NCI-H774 (cell line): ENCODE data around the gene MPC1L.
"Not testable (repeated sequence)": the region's sequence is repeated elsewhere in the genome, so short reads cannot be mapped to it uniquely, and the experiment has no call there.

ENCODE experiments used
- DNase-seq: peaks from one replicate; lab custom pipeline; 2025; lab: John Stamatoyannopoulos, UW

The MPC1L gene

DNA sequence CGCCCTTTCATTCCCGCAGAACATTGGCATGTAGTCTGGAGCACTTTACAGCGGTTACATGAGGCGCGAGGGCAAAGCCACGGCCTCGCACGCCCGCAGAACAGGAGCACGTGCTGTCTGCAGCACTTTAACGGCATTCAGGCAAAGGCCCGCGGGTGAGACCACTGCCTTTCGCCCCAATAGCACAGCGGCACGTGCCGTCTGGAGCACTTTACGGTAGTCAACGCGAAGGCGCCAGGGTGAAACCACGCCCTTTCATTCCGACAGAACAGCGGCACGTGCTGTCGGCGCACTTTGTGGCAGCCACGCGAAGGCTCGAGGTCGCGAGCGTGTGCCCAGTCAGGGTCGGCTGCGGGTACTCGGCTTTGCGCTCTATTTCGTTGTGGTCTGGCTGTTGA, at the start of gene MPC1L:
Gene MPC1L (plus strand): TSS at position 290 of the 398 bp plus-strand sequence. CDS start 138 bp downstream, outside the sequence.
- no peak for DNase-seq

GRCh38 chrX:40573763-40574162, 49.5 kb upstream of the MPC1L start:
- DNase-seq: no peak

DNA sequence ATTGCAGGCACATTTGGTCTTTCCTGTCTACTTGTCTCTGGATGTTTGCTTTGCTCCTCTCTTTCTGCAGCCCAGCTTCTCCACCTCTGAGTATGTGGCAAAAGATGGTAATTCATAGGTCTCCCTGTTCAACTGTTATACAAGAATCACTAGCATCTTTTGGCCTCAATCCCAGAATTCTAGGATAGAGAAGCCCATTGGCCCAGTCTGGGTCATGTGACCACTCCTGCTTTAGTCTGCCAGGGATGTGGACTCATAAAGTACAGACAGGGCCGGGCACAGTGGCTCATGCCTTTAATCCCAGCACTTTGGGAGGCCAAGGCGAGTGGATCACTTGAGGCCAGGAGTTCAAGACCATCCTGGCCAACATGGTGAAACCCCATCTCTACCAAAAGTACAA, 47.8 kb upstream of the MPC1L start:
- DNase-seq: not testable (repeated sequence)

GRCh38 chrX:40576291-40576690, 46.9 kb upstream of the MPC1L start:
- no peak for DNase-seq

DNA sequence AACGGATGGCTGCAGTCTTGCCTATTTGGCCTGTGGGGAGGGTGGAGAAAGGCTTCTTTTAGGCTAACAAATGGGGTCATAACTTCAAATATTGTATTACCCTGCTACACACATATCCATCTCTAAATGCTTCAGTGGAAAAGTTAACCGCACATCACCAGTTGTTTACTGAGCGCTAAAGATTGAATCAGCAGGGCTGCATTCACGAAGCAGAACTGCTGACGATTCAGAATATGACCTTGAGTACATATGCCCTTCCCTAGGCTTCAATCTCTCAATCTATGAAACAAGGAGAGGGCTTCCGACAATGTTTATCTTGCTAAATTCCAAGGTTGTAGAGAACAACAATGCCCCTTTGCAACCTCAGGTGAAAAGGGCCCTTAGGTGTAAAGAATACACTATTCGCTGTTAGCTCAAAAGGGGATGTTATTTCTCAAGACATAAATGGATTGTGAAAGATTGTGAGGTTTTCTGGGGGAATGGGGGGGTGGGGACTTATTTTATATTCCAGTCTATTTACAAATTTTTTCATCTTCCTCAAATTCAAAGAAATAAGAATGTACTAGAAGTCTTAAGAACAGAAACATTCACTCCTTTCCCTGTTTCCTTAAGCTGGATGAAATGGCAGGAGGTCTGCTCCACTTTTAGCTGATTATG, 45.1 kb upstream of the MPC1L start:
- DNase-seq: no peak

DNA sequence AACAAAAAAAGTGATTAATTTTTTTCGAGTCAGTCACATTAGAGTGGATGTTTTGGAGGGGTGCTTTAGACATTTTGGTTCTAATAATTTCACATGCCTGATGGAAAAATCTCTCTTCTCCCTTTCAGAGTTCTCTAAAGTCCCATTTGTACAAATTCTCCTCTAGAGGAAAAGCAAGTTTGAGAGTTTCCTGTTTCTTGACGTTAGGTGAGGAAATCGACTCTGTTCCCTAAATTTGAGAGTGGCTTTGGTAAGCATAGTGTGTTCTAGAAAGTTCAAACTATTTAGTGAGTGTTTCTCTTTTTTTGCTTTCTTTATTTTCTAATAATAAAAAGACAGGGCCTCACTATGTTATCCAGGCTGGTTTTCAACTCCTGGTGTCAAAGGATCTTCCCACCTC, 44.1 kb upstream of the MPC1L start:
- DNase-seq: no peak

DNA sequence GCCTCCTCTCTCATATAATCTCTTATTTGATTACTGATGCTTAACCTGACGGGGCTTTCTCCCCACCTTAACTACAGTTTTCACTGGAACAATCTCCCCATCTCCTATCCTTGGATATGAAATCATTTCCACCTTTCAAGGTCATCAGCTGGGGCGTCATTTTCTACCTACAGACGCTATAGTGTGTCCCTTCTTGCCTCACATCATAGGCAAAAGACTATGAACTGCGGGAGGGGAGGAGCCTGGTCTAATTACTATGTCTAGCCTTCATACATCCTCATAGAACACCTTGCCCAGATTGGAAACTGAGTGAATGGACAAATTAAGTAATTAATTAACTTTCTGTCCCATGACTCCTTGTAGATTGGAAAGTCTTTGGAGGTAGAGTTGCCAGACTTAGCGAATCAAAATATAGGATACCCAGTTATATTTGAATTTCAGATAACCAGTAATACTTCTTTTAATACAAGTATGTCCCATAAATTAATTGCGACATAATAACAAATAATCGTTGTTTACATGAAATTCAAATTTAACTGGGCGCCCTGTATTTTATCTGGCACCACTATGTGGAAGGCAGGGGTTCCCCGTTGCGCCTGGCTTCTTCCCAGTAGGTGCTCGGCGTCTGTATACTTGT, 43.2 kb upstream of the MPC1L start:
- no peak for DNase-seq

DNA sequence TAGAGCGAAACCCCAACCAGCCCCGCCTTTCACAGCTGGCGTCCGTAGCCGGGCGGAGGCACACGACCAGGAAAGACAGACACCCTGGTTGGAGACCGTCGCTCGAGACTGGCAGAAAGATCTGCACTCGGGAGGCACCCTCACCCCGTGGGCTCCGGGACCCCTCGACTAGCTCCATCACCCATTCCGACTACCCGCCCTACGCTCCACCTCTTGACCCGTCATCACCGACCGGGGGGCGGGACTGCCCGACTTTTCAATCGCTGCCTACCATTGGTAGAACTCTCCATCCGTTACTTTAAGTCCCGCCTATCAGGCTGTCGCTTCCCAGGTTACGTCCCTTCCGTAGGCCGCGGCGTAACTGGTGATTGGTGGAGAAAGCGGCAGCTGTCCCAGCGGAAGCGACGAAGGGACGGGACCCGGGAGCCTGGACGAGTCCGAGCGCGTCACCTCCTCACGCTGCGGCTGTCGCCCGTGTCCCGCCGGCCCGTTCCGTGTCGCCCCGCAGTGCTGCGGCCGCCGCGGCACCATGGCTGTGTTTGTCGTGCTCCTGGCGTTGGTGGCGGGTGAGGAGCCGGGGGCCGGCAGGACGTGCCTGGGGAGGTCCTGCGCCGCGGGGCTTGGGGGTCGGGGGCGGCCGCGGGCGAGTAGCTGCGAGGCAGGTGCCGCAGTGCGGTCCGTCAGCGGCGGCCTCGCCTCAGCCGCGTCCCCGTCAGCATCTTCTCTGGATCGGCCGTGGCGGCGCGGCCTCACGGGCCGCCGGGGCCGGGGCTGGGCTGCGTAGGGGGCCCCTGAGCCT, 42.5 kb upstream of the MPC1L start, which contains the start of gene ATP6AP2:
Gene ATP6AP2 (plus strand): TSS at position 434 of the 799 bp plus-strand sequence. CDS start 96 bp downstream, at position 530.
- DNase-seq: peak; percentile 88

DNA sequence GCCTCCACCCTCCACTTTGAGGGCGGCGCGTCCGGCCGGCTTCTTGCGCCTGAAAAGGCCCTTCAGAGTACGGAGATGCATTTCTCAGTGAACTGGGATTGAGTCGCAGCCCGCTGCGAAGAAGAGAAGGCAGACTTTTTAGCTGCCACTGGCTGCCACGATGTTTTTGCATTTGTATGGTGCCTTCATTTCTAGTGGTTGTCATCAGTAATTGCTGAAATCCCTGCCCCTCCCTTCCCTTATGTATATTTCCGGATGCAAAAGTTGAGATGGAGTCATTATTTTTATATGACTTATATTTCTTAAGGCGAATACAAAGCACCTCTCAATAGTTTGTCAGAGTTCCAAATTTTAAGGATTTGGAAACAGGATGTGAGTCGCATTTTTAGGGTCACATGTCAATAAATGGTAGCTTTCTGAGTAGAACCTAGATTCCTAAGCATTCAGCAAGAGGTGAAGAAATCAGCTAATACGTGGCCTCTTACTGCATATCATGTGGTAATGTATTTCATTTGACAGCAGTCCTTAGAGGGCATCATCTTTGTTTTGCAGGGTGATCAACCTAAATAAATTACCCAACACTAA, 41.8 kb upstream of the MPC1L start:
- no peak for DNase-seq

DNA sequence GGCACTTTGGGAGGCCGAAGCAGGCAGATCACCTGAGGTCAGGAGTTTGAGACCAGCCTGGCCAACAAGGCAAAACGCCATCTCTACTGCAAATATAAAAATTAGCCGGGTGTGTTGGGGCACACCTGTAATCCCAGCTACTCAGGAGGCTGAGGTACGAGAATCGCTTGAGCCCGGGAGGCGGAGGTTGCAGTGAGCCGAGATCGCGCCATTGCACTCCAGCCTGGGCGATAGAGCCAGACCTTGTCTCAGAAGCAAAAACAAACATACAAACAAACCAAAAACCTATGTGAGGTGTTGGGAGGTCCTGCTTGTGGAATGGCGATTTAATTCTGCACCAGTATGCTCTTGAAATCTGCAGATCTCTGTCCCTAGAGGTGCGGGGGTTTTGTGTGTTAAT, 41.0 kb upstream of the MPC1L start:
- DNase-seq: not testable (repeated sequence)

- no peak for DNase-seq
These were observed 40.4 kb upstream of the MPC1L start for GRCh38 chrX:40582811-40583210.

DNA sequence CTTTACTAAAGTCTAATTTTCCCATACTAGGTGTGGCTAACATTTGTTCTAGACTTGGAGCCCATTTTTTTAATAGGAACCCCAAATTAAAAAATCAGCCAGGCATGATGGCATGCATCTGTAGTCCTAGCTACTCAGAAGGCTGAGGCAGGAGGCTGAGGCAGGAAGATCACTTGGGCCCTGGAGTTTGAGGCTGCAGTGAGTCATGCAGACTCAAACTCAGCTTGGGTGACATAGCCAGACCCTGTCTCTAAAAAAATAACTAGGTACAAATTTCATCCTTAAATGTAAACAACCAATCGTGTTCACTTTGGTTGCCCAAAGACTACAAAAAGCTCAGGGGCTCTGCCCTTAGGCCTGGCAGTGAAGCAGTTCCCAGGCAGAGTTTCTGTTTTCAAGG, 35.6 kb upstream of the MPC1L start:
- not testable (repeated sequence) for DNase-seq

DNA sequence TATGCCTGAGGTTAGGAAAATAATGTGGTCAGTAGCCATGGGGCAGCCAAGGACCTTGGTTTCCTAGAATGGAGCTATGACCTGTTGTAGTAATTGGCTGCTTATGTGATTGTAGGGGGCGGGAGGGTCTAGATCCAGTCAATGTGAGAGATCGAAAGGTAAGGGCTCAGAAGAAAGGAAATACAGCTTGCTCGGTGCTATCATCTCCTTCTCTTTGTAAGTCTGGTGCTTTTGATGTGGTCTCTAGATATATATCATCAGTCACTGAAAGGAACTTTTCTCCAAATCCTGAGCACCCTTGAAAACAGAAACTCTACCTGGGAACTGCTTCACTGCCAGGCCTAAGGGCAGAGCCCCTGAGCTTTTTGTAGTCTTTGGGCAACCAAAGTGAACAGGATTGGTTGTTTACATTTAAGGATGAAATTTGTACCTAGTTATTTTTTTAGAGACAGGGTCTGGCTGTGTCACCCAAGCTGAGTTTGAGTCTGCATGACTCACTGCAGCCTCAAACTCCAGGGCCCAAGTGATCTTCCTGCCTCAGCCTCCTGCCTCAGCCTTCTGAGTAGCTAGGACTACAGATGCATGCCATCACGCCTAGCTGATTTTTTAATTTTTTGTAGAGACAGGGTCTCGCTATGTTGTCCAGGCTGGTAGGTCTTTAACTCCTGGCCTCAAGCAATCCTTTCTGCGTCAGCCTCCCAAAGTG, 33.5 kb upstream of the MPC1L start:
- not testable (repeated sequence) for DNase-seq

- DNase-seq: no peak
These were observed 19.8 kb upstream of the MPC1L start for GRCh38 chrX:40603446-40603845.

DNA sequence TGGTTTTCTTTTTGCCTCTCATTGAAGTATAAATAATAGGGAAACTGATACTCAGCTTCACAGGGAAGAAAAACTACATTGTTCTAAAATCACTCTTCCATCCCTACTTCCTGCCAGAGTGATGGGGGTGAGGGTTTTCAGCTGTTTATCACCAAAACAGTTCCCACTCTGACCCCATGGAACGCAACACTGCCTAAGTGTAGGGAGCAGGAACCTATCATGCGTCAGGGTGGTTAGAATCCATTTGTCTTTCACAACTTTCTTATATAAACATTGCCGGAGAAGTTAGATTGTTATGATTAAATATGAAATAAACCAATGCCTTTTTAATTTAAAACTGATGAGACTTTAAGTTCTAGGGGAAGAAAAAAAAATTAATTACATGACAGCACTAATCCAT, 15.8 kb upstream of the MPC1L start:
- DNase-seq: no peak

DNA sequence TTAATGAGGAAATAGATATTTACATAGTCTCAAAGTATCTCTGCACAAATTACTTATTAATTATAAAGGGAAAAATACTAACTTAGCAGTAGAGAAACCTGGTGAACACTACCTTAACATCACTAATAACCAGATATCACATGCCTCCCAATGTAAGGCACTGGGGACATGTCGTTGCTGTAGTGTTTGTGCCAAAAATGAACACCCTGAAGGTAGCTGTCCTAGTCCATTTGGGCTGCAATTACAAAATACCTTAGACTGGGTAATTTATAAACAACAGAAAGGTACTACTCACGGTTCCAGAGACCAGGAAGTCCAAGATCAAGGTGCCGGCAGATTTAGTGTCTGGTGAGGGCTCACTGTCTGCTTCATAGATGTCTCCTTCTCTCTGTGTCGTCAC, 10.7 kb upstream of the MPC1L start:
- no peak for DNase-seq

DNA sequence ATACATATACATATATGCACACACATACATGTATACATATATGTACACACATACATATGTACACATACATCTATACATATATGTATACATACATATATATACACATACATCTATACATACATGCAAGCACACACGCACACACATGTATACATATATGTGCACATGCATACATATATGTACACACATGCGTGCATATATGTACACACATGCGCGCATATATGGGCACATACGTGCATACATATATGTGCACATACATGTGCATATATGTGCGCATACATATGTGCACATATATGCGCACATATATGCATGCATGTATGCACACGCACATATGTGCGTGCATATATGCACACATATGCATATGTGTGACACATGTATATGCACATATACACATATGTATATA, 7.3 kb upstream of the MPC1L start:
- DNase-seq: no peak

DNA sequence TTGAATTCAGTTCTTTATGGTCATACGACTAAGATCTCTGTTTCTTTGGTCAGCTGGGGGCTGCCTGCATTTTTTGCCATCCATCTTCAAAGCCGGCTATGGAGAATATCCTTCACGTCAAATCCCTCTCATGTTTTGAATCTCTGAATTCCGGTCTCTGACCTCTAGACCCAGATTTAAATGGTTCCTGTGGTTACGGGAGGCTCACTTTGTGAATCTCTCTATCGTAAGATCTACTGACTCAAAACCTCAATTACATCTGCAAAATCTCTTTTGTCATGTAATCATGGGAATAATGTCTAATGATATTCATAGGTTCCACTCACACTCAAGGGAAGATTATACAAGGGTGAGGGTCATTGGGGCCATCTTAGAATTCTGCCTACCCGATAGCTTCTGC, 5.7 kb upstream of the MPC1L start:
- DNase-seq: no peak

GRCh38 chrX:40622479-40623138, 619 bp upstream of the MPC1L start:
- DNase-seq: no peak

DNA sequence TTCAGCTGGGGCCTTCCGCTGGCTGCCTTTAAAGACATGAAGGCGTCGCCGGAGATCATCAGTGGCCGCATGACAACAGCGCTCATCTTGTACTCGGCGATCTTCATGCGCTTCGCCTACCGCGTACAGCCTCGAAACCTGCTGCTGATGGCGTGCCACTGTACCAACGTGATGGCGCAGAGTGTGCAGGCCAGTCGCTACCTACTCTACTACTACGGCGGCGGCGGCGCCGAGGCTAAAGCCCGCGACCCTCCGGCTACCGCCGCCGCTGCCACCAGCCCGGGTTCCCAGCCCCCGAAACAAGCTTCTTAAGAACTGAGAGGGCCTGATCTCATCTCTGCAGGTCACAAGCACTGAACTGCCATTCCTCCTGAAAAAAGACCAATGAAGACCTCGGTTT, 437 bp downstream of the MPC1L start:
- DNase-seq: no peak

DNA sequence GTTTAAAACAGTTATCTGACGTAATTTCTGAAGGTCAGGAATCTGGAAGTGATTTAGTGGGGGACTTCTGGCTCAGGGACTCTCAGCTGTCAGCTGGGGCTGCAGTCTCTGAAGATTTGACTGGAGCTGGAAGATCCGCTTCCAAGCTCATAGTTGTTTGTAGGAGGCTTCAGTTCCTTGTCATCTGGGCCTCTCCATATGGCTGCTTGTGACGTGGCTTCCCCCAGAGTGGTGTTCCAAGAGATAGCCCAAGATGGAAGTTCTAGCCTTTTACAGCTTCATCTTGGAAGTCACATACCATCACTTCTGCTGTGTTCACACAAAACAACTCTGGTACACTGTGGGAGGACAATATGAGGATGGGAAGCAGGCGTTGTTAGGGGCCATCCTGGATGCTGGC, 2.1 kb downstream of the MPC1L start:
- DNase-seq: no peak
